Activated CD4-positive, alpha-beta T cell treated with anti-CD3 and anti-CD28 coated beads, Interleukin-2, amount 50 U/mL, for 24 hours (primary cell): Measurements from ENCODE around the gene PLCL1.

Experiments
- DNase-seq, 2 donors: peaks; one replicate each; pipeline ENCODE4 v3.0.0-alpha.2; 2020; ENCODE audit warnings: low read depth in 1 of 2, low spot score in 1 of 2

The PLCL1 gene

DNA sequence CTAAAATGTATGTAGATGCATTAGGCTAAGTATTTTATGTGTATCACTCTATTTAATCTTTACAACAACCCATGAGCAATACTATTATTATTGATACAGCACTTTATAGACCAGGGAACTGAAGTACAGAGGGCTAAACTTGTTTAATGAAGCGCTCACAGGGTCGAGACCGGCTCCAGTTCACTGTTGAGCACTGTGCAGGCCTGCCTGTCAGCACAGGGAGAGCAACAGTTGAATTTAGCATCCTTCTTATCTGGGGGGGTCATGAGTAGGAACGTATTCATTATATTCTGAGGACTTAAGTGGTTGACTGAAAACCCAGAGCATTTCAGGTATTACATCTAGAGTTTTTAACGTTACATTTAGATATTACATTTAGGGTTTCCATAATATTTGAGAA lies 120.1 kb downstream of the PLCL1 start:
- no peak for DNase-seq

DNA sequence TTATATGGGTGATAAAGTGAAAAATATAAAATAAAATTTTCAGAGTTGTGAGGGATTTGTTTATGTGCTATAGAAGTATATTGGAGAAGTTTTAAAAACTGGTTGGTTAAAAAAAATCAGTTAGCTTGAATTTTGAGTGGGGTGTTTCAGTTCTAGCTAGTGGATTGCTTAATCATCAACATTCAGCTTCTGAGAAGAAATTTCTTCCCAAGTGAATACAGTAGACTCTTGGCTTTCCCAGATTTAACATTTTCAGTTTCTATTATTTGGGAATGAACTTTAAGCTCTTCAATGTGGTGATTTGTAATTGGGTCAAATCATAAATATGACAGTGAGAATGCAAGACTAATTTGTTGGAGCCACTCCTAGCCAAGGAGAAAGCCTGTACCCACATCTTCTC lies 120.8 kb downstream of the PLCL1 start:
- DNase-seq: no peak

DNA sequence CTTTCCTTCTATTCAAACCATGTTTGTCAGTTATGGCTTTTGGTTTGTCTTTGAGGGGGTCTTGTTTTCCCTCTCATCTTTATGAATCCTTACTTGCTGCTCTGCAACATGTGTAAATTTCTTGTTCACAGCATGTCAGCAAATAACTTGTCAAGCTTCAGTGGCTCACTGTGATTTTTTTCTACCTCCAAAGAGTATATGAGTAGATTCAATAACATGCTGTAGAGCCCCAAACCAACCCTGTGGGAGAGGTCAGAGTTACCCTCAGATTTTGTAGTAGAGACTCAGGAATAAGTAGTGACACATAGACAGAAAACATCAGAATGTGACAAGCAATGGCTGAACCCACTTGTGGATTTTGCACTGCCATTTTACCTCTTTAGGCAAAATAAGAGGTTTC lies 121.6 kb downstream of the PLCL1 start:
- DNase-seq: no peak

DNA sequence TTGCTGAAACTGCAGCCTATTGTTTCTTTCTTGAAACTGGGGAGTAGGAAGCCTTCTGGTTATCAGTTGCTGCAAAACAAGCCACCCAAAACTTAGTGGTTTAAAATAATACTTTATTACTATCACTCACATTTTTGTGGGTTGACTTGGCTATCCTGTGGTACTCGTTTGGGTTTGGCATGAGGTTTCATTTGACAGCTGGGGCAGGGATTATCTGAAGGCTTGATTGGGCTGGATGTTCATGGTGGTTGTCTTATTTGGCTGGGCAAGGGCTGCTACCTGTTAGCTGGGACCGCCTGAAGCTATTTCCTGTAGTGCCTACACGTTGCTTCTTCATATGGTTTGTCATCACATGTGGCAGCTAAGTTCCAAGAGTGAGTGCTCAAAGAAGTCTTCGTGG lies 122.3 kb downstream of the PLCL1 start:
- no peak for DNase-seq

DNA sequence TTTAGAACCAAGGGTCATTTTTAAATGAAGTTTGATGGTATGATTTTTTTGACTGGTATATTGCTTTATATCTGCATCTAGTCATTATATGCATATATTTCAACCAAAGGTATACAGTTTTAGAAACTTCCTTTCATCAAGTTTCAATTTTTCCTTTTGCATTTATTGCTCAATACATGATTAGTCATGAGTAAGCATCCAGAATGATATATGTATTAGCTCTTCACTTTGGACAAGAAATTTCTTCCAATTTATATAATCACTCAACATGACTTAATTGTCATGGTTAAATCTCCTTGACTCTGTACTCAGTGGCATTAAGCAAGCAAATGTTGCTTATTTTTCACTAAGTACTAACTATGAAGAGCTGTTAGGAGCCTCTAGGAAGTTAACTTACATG lies 123.6 kb downstream of the PLCL1 start:
- no peak for DNase-seq

DNA sequence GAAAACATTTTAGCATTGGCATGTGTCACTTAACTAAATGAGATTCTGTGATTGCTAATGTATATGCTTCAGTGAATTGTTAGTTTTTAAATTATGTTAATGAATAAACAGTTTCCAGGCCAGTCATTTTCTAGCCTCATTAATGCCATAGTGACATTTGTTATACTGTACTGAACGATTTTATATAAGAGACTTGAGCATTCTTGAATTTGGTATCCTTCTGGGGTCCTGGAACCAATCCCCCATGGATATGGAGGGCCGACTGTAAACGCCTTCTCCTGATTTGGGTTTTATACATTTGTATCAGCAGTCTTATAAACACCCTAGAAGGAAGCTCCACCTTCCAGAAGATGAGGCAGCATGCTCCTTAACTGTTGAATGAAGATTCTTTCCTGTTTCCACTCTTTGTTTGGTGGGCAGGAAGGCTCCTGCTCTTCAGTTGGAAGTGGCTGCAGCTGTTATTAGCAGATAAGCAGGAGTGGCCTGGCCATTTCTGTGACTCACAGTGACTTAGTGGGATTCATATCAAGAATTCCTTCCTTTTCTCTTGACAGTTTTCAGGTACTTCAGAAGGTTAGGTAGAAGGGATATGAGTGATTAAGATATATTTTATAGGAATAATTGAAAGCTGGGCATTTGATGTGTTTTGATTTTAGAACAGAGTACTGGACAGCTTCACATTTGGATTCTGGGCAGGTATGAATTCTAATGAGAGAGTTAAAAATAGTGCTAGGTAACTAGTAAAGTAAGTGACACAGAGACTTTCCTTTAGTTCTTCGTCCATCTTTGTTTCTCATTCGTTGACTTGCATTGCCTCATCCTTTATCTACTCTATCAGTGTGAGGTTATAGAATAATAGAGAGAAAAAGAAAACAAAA lies 124.9 kb downstream of the PLCL1 start:
- DNase-seq: no peak

DNA sequence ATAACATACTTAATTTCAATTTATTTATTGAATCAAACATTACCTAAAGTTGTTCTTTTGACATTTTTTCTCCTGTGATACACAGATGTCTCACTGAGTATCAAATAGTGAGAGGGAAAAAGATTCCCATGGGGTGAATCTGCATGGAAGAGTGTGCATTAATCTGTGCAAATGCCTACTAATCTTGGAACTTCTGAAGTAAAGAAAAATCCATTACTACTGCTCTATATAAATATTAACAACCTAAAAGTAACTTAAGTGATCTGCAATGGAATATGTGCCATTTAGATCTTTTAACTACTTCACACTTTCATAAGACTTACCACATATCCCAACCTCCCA lies 125.5 kb downstream of the PLCL1 start:
- DNase-seq: no peak

DNA sequence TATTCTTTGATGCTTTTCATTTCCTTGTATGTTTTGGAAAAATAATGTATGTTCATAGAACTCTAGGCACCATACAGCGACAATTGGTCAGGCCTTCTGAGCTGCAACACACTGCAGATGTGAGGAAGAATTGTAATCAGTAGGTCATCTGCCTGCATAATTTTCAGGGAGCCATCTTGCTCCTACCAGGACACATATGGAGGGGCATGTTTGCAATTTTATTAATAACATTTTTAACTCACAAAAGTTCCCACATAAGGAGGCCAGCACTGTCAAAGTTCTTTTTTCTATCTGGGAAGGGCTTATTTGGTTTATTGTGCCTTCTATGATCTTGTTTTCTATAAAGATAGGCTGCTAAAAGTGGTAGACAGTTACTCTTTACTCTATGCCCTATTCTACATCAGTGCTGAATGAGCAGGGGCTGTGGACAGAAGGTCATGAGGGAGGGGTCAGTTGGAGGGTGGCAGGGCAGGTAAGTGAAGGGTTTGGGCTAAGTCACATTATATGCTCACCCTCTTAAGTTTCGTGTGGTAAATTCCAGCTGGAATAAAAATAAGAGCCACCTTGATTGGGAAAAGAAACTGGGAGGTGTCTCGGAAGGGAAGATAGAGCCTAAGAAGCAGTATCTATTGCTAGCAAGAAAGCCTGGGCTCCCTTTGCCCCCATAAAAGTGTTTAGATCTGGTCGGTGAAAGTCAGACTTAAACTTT lies 126.3 kb downstream of the PLCL1 start:
- DNase-seq: no peak

DNA sequence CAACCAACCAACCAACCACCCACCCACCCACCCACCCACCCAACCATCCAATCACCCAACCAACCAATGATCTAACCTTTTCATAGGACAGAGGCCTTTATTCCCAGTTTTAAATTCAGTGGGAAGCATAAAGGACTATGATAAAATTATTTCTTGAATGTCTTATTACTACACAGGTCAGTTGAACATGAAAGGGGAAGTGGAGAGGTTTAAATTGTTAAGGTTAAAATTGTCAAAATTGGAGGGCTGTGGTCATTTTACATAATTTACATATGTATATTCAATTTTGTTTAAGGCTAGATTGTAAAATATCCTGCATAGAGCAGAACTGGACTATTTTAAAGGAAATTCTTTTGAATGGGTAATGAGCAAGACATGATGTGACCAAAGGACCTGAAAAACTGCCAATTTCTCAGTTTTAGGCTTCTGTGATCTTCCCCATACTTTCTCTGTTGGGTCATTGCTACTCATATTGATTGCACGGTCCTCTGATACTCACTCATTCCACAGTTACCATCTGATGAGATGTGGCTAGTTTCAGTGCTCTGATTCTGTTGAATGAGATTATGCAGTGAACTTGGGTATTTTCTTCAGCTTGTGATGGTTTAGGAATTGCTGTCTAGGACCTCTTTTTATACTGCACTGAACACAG lies 127.4 kb downstream of the PLCL1 start:
- DNase-seq: no peak

DNA sequence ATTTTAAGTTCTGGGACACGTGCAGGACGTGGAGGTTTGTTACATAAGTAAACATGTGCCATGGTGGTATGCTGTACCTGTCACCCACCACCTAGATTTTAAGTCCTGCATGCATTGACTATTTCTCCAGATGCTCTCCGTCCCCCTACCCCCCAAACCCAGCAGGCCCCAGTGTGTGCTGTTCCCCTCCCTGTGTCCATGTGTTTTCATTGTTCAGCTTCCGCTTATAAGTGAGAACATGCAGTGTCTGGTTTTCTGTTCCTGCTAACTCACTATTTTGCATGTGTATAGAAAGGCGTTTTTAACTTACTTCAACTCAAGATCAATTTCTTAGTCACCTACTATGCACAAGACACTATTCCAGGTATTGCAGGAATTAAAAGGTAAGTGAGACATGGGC lies 128.0 kb downstream of the PLCL1 start:
- DNase-seq: no peak

DNA sequence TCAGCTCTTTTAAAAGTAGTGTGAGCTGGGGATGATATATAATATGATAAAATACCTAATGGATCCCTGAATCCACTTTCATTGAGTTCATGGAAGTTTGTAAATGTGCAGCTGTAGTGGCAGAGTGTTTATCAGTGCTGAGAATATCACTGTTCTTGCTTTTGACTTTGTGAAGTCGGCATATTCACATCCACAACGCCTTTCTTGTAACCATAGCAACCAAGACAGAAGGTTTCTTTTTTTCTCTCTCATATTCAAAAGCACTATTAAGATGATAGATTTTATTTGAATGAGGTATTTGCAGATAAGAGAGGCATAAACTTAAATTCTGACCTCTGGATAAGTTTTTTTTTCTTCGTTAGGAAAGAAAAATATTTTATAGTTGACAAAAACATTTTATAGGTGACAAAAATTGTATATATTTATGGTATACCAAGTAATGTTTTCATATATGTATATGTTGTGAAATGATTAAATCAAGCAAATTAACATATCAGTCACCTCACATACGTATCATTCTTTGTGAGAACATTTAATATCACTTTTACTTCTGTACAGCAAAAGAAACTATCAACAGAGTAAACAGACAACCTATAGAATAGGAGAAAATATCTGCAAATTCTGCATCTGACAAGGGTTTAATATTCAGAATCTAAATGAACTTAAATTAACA lies 130.0 kb downstream of the PLCL1 start:
- no peak for DNase-seq

DNA sequence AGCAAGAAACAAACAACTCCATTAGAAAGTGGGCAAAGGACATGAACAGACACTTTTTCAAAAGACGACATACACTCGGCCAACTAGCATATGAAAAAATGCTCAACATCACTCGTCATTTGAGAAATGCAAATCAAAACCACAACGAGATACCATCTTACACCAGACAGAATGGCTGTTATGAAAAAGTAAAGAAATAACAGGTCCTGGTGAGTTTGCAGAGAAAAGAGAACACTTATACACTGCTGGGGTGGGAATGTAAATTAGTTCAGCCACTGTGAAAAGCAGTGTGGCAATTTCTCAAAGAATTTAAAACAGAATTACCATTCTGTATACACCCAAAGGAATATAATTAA lies 130.5 kb downstream of the PLCL1 start:
- peak in 1 of 2 donors; percentile 11 for DNase-seq

DNA sequence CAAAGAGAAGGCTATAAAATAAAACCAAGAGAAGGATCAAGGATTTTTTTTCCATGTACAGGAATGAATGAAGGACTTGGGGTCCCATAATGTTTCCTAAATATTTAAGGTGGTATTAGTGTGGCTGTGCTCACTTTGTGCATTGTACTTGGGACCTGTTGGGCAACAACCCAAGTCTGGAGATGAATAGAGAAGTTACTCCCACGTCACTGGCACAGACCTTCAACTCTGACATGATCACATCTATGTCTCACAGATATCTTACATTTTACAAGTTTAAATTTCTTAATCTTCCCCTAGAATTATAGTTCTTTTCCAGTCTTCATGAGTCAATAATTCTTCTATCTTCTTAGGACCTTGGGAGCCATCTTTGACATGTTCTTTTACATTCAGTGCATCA lies 133.4 kb downstream of the PLCL1 start:
- no peak for DNase-seq

DNA sequence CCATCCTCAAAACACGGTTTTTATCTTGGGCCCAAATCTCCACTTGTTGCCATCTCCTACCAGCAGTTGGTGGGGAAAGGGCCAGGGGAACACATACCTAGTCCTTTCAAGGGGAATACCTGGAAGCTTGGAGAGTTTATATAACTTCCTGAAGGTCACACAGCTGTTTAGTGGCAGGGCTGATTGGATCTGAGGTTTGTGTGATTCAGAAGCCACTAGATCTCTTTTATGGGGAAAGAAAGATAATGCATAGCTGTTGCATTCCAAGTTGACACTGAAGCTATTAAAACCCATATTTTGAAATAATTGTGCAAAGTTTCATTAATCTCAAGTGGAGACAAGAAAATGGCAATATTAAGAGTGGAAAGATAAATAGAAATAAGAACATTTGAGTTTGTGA lies 134.2 kb downstream of the PLCL1 start:
- no peak for DNase-seq

DNA sequence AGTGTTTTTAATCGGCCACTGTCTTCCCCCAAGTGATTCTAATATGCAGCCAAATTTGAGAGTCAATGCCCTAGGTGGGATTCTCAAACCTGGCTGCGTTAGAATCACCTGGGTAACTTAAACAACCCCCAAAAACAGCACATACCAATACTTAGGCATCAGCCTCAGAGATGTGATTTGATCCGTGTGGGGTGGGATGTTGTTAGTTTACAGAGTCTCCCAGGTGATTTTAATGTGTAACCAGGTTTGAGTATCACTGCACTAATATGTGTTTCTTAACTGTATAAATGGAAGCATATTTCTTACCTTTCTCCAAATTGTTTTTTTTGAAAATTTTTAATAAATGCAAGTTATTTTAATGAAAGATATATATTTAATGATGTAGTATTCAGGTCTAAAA lies 135.4 kb downstream of the PLCL1 start:
- DNase-seq: no peak

DNA sequence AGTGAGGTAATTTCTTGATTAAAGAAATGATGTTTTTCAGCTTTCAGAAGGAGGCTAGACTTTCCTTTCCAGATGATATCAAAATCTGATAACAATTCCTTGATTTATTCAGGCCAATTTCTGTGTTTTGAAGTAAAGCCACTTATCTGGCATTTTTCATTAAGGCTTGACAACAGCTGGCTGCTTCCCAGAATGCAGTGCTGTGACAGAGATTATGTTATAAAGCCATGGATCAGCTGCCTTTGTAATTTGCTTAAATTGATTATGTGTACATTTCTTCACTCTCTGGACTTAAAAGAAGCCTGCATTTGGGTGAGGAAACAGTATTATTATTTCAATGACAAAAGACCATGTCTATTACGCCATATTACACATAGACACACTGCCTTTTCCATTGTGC lies 136.0 kb downstream of the PLCL1 start:
- no peak for DNase-seq

DNA sequence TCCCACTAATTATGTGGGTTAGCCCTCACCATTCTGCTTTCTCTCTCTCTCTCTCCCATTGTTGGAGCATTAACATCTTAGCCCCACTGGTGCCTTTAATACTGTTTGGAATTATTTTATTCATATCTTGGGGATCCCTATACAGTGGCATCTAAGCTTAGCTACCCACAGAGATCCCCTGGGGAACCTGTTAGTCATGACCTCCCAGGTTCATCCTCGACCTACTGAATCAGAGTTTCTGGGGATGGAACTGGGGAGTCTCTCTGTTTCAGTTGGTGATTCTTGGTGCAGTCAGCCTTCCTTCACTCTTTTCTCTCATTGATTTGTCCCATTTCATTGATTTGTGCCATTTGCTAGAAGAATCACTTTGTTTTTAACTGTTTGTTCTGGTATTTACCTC lies 137.3 kb downstream of the PLCL1 start:
- DNase-seq: no peak

DNA sequence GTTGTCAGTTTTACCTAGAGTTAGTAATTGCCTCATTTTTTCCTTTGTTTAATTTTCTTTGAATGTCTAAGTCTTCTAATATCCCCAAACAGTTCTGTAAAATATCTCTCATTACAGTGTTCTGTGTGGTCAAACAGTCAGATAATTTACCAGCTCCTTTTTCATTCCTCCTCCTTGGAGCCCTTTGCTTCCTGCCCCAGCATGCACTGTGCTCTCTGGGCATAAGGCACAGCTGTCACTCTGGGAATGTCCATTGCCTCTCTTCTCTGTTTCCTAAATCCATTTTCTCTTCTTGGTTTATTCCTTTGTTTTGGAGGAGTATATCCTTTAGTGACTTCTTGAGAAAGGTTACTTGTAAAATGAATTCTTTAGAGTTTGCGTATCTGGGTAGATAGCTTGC lies 139.3 kb downstream of the PLCL1 start:
- no peak for DNase-seq

DNA sequence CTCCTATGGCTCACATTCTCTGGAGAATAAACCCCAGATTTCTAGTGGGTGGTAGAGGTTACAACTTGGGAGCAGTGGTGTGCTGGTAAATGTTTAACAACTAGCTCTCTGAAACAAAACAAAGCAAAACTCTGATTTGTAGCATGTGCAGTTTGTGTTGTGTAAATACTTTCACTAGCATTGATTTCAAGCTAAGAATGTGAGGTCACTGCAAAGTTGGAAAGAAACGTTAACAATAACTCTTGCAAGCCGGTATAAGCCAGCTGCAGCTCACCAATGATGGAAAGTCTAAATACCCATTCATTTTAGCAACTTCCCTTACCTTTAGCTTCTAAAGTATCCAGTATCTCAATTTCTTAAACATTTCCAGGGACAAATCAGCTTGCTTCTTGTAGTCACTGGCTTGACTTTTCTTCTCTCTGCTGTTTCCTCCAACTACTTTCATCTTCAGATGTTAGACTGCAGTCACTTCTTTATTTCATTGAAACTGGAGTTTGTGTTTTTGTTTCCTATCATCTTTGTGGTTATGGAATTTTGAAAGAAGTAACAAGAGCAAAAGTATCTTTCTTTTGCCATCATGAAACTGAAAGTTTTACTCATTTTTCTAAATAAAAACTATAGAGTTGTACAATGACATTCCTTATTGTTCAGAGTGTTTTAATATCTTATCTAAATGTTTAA lies 140.2 kb downstream of the PLCL1 start:
- DNase-seq: no peak

DNA sequence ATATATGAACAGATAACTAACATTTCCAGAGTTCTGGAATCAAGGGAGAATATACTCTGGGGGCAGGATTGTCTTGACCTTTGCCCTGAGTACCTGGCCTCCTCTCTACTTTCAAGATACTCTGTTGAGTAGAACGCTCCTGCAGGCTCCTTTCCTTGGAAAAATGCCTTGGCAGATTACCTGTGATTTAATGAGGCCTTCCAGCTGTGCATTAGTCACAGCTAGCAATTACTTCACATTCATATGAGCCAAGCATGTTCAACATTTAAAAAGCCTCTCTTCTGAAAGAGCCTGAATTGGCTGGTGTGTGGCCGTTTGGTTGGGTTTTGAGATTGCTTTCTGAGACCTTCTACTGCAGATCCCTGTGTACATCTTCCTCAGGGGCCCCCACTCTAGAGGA lies 142.2 kb downstream of the PLCL1 start:
- no peak for DNase-seq

DNA sequence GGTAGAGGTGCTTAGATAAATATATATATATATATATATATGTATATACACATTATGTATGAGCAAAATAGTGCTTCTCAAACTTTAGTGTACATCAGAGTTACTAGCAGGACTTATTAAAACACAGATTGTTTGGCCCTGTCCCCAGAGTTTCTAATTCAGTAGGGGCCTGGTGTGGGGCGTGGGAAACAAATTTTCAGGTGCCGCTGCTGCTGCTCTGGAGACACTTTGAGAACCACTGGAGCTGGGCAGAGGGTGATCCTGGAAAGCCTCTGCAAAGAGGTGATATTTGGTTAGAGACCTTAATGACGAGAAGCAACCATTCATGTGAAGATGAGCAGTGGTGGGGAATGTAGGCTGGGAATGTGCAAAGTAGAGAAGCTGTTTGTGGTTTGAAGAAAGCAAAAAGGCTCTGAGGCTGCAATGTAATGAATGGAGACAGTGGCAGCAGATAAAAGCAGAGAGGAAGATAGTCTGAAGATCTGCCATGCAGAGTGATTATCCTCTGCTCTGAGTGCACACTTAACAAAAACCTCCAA lies 142.9 kb downstream of the PLCL1 start:
- DNase-seq: no peak
